Erythroblast (primary cell): ENCODE measurements around the gene SIPA1L3.

Experiments used
- GATA1 ChIP-seq: IDR thresholded peaks from 2 replicates; pipeline ENCODE4 v1.6.1; 2011; ENCODE audit warnings: low read depth, mild to moderate bottlenecking, control low read depth, low read length, moderate library complexity
- POLR2A ChIP-seq: IDR thresholded peaks from 2 replicates; pipeline ENCODE4 v1.6.1; 2011; ENCODE audit warnings: mild to moderate bottlenecking, low read length

DNA sequence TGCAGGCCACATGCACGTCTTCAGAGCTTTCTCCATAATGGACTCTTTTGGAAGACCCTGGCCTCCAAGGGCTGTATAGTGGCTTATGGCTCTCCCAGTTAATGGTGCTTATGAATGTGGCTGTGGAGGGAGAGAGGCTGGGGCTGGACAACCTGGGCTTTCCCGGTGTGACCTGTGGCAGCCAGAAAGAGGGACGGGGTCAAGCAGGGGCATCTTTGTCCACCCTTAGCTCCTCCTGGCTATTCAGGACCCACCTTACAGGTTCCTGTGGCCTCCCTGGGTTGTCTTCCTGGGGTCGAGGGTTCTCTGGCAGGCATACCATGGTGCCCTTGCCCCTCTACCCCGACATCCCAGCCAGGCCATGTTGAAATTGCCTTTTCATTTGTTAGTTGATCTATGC is 75.6 kb downstream of the SIPA1L3 start:
- TF ChIP-seq POLR2A: no peak
- TF ChIP-seq GATA1: no peak
